Activated B cell treated with CpG ODN at 0.5 μM for 24 hours (primary cell): ENCODE data around the gene LY6G6C. TPM values are rescaled to one million over a fixed set of nuclear protein-coding genes. Genes with fewer than 3 reads are reported as not detected.

Experiments used
- ATAC-seq: fragments of 200-7000 bp; cut with Tn5 transposase; one replicate; pipeline ENCODE4 v1.10.0; 2021; ENCODE audit warnings: low read depth, mild to moderate bottlenecking, moderate library complexity
- CTCF ChIA-PET: fragments of 350-600 bp; sonication (Branson Sonifier 250); formaldehyde crosslinking; loops from one replicate; lab custom pipeline; 2021; ENCODE audit warnings: antibody characterized with exemption; lab: Charles Lee
- POLR2A ChIA-PET: fragments of 350-600 bp; sonication (Branson Sonifier 250); formaldehyde crosslinking; loops from one replicate; lab custom pipeline; 2021; ENCODE audit warnings: antibody characterized with exemption; lab: Charles Lee
- DNase-seq: peaks from one replicate; pipeline ENCODE4 v3.0.0; 2022
- H3K27ac Mint-ChIP-seq: one replicate; pipeline ENCODE4 v1.8.0; 2020; ENCODE audit warnings: mixed read lengths
- H3K27me3 Mint-ChIP-seq: one replicate; pipeline ENCODE4 v1.8.0; 2021; ENCODE audit warnings: mixed read lengths
- H3K36me3 Mint-ChIP-seq: one replicate; pipeline ENCODE4 v1.8.0; 2021; ENCODE audit warnings: low read depth, mixed read lengths
- H3K4me1 Mint-ChIP-seq: one replicate; pipeline ENCODE4 v1.8.0; 2021; ENCODE audit warnings: mixed read lengths
- H3K4me3 Mint-ChIP-seq: one replicate; pipeline ENCODE4 v1.8.0; 2020; ENCODE audit warnings: mild to moderate bottlenecking, mixed read lengths
- H3K9me3 Mint-ChIP-seq: one replicate; pipeline ENCODE4 v1.8.0; 2020; ENCODE audit warnings: mixed read lengths
- intact Hi-C: fragments of 100-400 bp; cut with micrococcal nuclease; formaldehyde crosslinking; loops from one replicate; pipeline ENCODE4 v1.15.1; 2024
- total RNA-seq: library from RNA; stranded (reverse); gene quantifications from 2 replicates; pipeline ENCODE4 v1.2.3, GENCODE V29; 2022
- TF ChIP-seq, protein P1 (sequence below): fragments of 200-600 bp; IDR thresholded peaks from one replicate; pipeline ENCODE4 v1.8.0; 2022; ENCODE audit warnings: antibody characterized with exemption, mild to moderate bottlenecking

The LY6G6C gene
- total RNA-seq, 1 donor from 2014 or later, result not detected

DNA sequence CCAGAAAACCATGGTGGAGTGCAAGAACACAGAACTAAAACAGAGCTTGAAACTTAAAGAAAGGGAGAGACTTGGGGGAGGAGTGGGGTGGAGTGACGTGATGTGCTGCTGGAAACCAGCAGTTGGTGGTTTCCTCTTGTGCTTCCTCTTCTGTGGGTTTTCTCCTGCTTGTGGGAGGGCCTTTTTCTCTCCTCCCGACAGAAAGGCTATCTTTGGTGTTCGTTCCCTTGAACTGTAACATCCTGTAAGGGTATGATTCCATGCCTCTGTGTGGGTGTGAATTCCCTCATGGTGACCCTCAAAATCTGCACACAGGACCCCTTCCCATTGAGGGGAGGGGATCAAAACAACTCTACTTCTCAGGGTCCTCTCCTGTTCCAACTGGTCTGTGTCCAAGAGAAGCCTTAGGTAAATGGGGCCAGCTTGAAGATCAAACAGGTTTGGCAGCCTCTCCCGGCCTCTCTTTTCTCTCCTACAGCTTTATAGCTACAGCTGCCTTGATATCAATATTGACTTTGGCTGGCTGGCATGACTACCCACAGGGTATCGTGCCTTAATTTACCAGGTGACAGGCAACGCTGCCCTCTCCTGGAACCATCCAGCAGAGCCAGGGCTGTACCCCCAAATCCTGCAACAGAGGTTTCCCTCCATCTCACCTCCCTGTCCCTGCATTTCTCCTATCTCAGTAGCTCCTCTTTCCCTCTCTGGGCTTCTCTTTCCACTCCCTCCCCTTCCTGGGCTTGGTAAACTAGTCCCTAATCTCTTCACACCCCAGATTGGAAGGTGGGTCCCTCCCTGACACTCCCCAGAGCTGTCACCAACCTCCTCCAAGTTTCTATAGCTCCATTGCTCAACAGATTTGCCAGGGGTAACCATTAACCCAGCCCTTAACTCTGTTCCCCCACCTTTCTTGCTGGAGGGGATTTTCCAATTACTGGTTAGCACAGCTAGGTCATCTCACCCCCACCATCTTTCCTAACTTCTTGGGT lies 16.7 kb upstream of the LY6G6C start:
- DNase-seq (no peak), ATAC-seq (peak; percentile 16)
- TF ChIP-seq, protein P1, sequence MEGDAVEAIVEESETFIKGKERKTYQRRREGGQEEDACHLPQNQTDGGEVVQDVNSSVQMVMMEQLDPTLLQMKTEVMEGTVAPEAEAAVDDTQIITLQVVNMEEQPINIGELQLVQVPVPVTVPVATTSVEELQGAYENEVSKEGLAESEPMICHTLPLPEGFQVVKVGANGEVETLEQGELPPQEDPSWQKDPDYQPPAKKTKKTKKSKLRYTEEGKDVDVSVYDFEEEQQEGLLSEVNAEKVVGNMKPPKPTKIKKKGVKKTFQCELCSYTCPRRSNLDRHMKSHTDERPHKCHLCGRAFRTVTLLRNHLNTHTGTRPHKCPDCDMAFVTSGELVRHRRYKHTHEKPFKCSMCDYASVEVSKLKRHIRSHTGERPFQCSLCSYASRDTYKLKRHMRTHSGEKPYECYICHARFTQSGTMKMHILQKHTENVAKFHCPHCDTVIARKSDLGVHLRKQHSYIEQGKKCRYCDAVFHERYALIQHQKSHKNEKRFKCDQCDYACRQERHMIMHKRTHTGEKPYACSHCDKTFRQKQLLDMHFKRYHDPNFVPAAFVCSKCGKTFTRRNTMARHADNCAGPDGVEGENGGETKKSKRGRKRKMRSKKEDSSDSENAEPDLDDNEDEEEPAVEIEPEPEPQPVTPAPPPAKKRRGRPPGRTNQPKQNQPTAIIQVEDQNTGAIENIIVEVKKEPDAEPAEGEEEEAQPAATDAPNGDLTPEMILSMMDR, result no peak
- intact Hi-C loops, result loop anchor here (1.0 to 10.0 kb wide), 5 partner anchors 35 to 243 kb away; partner anchors contain the start of genes ABHD16A, MICB, PRRC2A and VARS1
- Mint-ChIP-seq H3K27ac (peak overlapping the region; percentile 94), H3K9me3 (no peaks in the 10 kb centered on the region), H3K4me3 (peak overlapping the region; percentile 92), H3K36me3 (peaks cover 39% of the 10 kb centered on the region), H3K4me1 (peaks cover 66% of the 10 kb centered on the region), H3K27me3 (no peaks in the 10 kb centered on the region)
- ChIA-PET CTCF (interaction anchor here (1.2 to 1.5 kb wide), 8 partner anchors 9 to 124 kb away, joined by 3 to 7 read pairs (median 4); partner anchors contain the start of genes DDAH2, HSPA1A, HSPA1L and NEU1), POLR2A (interaction anchor here (0.6 to 7.5 kb wide), 30 partner anchors 11 to 1579 kb away, joined by 3 to 131 read pairs (median 5); partner anchors contain the start of genes ABHD16A, BAG6, DDAH2 and DXO)

GRCh38 chr6:31737315-31737990 lies 15.9 kb upstream of the LY6G6C start:
- TF ChIP-seq, protein P1, result no peak
- peak overlapping the region; percentile 94 for H3K27ac Mint-ChIP-seq
- ATAC-seq, result no peak
- peak overlapping the region; percentile 92 for H3K4me3 Mint-ChIP-seq
- CTCF ChIA-PET, result interaction anchor here (1.2 to 1.8 kb wide), 7 partner anchors 8 to 125 kb away, joined by 3 to 7 read pairs (median 4); partner anchors contain the start of genes DDAH2, HSPA1A, HSPA1L and NEU1
- peaks cover 45% of the 10 kb centered on the region for H3K36me3 Mint-ChIP-seq
- H3K4me1 Mint-ChIP-seq, result peaks cover 70% of the 10 kb centered on the region
- H3K27me3 Mint-ChIP-seq, result no peaks in the 10 kb centered on the region
- no peaks in the 10 kb centered on the region for H3K9me3 Mint-ChIP-seq
- intact Hi-C loops, result loop anchor here (5.0 to 10.0 kb wide), 2 partner anchors 115 to 243 kb away; partner anchors contain the start of genes MICB and PRRC2A
- POLR2A ChIA-PET, result interaction anchor here (0.5 to 7.5 kb wide), 26 partner anchors 10 to 1580 kb away, joined by 3 to 131 read pairs (median 4); partner anchors contain the start of genes ABHD16A, BAG6, DDAH2 and DXO
- no peak for DNase-seq

DNA sequence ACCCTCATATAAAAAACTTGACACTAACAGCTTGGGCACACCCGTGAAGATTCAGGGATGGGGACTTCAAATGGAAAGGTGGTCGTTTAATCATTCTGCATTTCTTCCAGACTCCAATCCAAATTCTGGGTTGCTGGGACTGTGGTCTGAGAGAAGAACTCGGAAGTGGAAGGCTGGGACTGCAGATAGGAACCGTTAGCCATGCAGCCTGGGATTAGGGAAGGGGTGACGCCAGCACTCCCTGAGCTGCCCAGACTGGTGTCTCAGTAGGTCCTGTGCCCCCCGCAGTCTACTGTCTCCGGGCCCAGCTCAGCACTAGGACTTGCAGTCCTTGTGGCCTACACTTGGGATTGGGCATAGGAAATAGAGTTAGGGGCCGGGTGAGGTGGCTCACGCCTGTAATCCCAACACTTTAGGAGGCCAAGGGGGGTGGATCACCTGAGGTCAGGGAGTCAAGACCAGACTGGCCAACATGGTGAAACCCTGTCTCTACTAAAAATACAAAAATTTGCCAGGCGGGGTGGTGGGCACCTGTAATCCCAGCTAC lies 15.3 kb upstream of the LY6G6C start:
- intact Hi-C loops, result loop anchor here (5.0 to 10.0 kb wide), 2 partner anchors 115 to 242 kb away; partner anchors contain the start of genes MICB and PRRC2A
- Mint-ChIP-seq H3K27ac (peak overlapping the region; percentile 94), H3K4me1 (peaks cover 74% of the 10 kb centered on the region), H3K4me3 (peak overlapping the region; percentile 92), H3K9me3 (no peaks in the 10 kb centered on the region), H3K36me3 (peaks cover 48% of the 10 kb centered on the region), H3K27me3 (no peaks in the 10 kb centered on the region)
- ChIA-PET POLR2A (interaction anchor here (0.5 to 7.5 kb wide), 22 partner anchors 9 to 235 kb away, joined by 3 to 131 read pairs (median 6); partner anchors contain the start of genes ABHD16A, BAG6, DDAH2 and DXO), CTCF (interaction anchor here (1.0 to 1.8 kb wide), 5 partner anchors 9 to 96 kb away, joined by 3 to 7 read pairs (median 3); no protein-coding TSS in a partner anchor)
- ATAC-seq, result no peak
- TF ChIP-seq, protein P1, result no peak
- no peak for DNase-seq

- Mint-ChIP-seq H3K4me3 (peak within 1 kb of the TSS; percentile 92), H3K27ac (peak within 1 kb of the TSS; percentile 94), H3K4me1 (peaks cover 74% of the 10 kb centered on the region), H3K27me3 (no peaks in the 10 kb centered on the region), H3K9me3 (no peaks in the 10 kb centered on the region), H3K36me3 (peaks cover 50% of the 10 kb centered on the region)
- ATAC-seq (peak; percentile 46), DNase-seq (peak; percentile 73)
- intact Hi-C loops, result loop anchor here (5.0 to 10.0 kb wide), 2 partner anchors 114 to 241 kb away; partner anchors contain the start of genes MICB and PRRC2A
- ChIA-PET CTCF (interaction anchor here (0.8 to 1.8 kb wide), 5 partner anchors 34 to 94 kb away, joined by 3 to 5 read pairs (median 3); no protein-coding TSS in a partner anchor), POLR2A (interaction anchor here (0.5 to 7.5 kb wide), 24 partner anchors 9 to 195 kb away, joined by 3 to 131 read pairs (median 6); partner anchors contain the start of genes ABHD16A, BAG6, DDAH2 and DDX39B)
- TF ChIP-seq, protein P1, result no peak
Observed at GRCh38 chr6:31736021-31736767, 14.6 kb upstream of the LY6G6C start, which contains the start of gene CLIC1. Gene CLIC1, minus strand, starts transcription at chr6:31736530. Its CDS starts 230 bp downstream, at chr6:31736300.
